Measurements from ENCODE around the gene NLRP8. TPM values are rescaled to one million over a fixed set of nuclear protein-coding genes. Genes with fewer than 3 reads are reported as not detected.
"Not testable (repeated sequence)": the region's sequence is repeated elsewhere in the genome, so short reads cannot be mapped to it uniquely, and the experiment has no call there.

Gene NLRP8
- total and polyA plus RNA-seq, 7 donors, result not detected

- TF ChIP-seq POLR2A (IDR thresholded peaks at IDR 0.05) (no peak), POLR2AphosphoS5 (IDR thresholded peaks at IDR 0.05) (no peak), EP300 (IDR thresholded peaks at IDR 0.05) (no peak)
- TF ChIP-seq, protein P1, sequence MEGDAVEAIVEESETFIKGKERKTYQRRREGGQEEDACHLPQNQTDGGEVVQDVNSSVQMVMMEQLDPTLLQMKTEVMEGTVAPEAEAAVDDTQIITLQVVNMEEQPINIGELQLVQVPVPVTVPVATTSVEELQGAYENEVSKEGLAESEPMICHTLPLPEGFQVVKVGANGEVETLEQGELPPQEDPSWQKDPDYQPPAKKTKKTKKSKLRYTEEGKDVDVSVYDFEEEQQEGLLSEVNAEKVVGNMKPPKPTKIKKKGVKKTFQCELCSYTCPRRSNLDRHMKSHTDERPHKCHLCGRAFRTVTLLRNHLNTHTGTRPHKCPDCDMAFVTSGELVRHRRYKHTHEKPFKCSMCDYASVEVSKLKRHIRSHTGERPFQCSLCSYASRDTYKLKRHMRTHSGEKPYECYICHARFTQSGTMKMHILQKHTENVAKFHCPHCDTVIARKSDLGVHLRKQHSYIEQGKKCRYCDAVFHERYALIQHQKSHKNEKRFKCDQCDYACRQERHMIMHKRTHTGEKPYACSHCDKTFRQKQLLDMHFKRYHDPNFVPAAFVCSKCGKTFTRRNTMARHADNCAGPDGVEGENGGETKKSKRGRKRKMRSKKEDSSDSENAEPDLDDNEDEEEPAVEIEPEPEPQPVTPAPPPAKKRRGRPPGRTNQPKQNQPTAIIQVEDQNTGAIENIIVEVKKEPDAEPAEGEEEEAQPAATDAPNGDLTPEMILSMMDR (IDR thresholded peaks at IDR 0.05), result no peak
- DNase-seq, result no peak
- 93% methylated on average over 11 of the region's 11 CpGs for WGBS, 2 donors
- no peak overlapping the region for H3K4me3 ChIP-seq
- H3K27ac ChIP-seq, result no peak overlapping the region
- no peaks in the 10 kb centered on the region for H3K27me3 ChIP-seq
- no peaks in the 10 kb centered on the region for H3K4me1 ChIP-seq
- no peaks in the 10 kb centered on the region for H3K36me3 ChIP-seq
- peaks cover 0 to 7% (median 0%) of the 10 kb centered on the region in 4 donors for H3K9me3 ChIP-seq
- intact Hi-C loops (cut with DNase I), result no loop called here
These were observed 7.3 kb upstream of the NLRP8 start for GRCh38 chr19:55940306-55940705.

GRCh38 chr19:55950566-55950965 is 2.9 kb downstream of the NLRP8 start:
- H3K27ac ChIP-seq; intact Hi-C loops (cut with DNase I); H3K27me3 ChIP-seq: not testable (repeated sequence)

GRCh38 chr19:55956431-55956830 is 8.8 kb downstream of the NLRP8 start:
- WGBS, 2 donors, result 76 to 86% methylated on average over 7 of the region's 7 CpGs
- no peaks in the 10 kb centered on the region for H3K36me3 ChIP-seq
- no peak for DNase-seq
- intact Hi-C loops (cut with DNase I), result no loop called here
- H3K4me3 ChIP-seq, result no peak overlapping the region
- TF ChIP-seq EP300 (IDR thresholded peaks at IDR 0.05), result no peak
- H3K27ac ChIP-seq, result no peak overlapping the region
- no peaks in the 10 kb centered on the region for H3K9me3 ChIP-seq
- no peaks in the 10 kb centered on the region for H3K4me1 ChIP-seq
- H3K27me3 ChIP-seq, result no peaks in the 10 kb centered on the region

More at GRCh38 chr19:55950566-55950965, 2.9 kb downstream of the NLRP8 start:
- 91 to 93% methylated on average over 19 of the region's 19 CpGs for WGBS, 2 donors
- not testable (repeated sequence) for H3K36me3 ChIP-seq, H3K4me3 ChIP-seq, H3K4me1 ChIP-seq, H3K9me3 ChIP-seq, DNase-seq

DNA sequence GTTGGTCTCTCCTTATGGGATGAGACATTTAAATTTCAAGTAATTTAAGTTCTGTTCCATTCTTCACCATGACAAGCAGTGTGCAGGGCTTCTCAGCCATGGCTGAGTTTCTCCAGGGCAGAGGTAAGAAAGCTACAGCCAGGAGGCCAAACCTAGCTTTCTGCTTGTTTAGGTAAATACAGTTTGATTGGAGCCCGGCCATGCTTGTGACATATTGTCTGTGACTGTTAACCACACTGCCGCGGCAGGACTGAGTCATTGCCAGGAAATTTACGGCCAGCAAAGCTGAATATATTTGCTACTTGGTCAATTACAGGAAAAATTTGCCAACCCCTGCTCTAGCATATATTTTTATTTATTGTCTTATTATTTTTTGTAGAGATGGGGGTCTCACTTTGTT is 10.7 kb downstream of the NLRP8 start:
- H3K27ac ChIP-seq, result no peak overlapping the region
- TF ChIP-seq POLR2AphosphoS5 (IDR thresholded peaks at IDR 0.05) (no peak), EP300 (IDR thresholded peaks at IDR 0.05) (no peak), POLR2A (IDR thresholded peaks at IDR 0.05) (no peak)
- TF ChIP-seq, protein P1 (IDR thresholded peaks at IDR 0.05), result no peak
- no peaks in the 10 kb centered on the region for H3K27me3 ChIP-seq
- 29 to 53% methylated on average over 4 of the region's 4 CpGs for WGBS, 2 donors
- no peak for DNase-seq
- no peaks in the 10 kb centered on the region for H3K36me3 ChIP-seq
- H3K4me3 ChIP-seq, result no peak overlapping the region
- H3K4me1 ChIP-seq, result no peaks in the 10 kb centered on the region
- no peaks in the 10 kb centered on the region for H3K9me3 ChIP-seq
- intact Hi-C loops (cut with DNase I), result no loop called here

DNA sequence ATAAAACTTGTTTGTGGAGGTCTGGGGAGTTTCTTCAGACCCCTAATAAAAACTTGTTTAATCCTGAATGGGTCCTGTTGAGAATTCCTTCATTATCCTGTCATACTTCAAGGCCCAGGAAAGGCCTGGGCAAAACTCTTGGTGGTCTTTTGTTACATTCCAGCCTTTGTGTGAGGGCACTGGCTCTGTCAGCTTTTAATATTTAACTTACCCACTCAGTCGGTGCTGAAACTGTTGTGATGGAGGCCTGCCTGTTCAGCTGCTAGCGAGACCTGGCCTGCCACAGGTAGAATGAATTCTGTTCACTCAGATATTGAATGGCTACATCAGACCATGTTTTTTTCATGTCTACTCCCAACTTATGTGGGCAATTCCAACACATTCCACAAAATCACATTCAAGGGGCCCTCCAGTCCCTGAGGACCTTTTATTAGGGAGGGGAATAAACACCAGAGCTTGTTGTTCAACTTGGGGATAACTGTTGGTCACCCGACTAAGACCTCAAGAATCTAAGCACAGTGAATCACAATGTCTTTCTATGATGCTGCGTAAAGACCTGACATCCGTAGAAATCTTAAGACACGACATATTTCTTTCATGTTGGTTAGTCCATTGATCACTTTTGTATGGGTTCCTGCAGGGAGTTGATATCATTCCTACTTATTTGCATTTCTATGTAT is 12.5 kb downstream of the NLRP8 start:
- Histone ChIP-seq H3K27me3 (no peaks in the 10 kb centered on the region), H3K4me3 (no peak overlapping the region), H3K36me3 (no peaks in the 10 kb centered on the region), H3K9me3 (no peaks in the 10 kb centered on the region), H3K4me1 (no peaks in the 10 kb centered on the region), H3K27ac (no peak overlapping the region)
- intact Hi-C loops (cut with DNase I), result no loop called here
- DNase-seq, result no peak
- TF ChIP-seq EP300 (IDR thresholded peaks at IDR 0.05) (no peak), POLR2AphosphoS5 (IDR thresholded peaks at IDR 0.05) (no peak), POLR2A (IDR thresholded peaks at IDR 0.05) (no peak)
- TF ChIP-seq, protein P1 (IDR thresholded peaks at IDR 0.05), result no peak
- 79 to 87% methylated on average over 6 of the region's 6 CpGs for WGBS, 2 donors

- H3K4me3 ChIP-seq, result no peak overlapping the region
- H3K27me3 ChIP-seq, result no peaks in the 10 kb centered on the region
- no peak overlapping the region for H3K27ac ChIP-seq
- TF ChIP-seq POLR2A (IDR thresholded peaks at IDR 0.05) (no peak), EP300 (IDR thresholded peaks at IDR 0.05) (no peak), POLR2AphosphoS5 (IDR thresholded peaks at IDR 0.05) (no peak)
- TF ChIP-seq, protein P1 (IDR thresholded peaks at IDR 0.05), result no peak
- intact Hi-C loops (cut with DNase I), result no loop called here
- no peak for DNase-seq
- no peaks in the 10 kb centered on the region for H3K36me3 ChIP-seq
- H3K9me3 ChIP-seq, result no peaks in the 10 kb centered on the region
- WGBS, 2 donors, result 93 to 94% methylated on average over 10 of the region's 10 CpGs
- H3K4me1 ChIP-seq, result no peaks in the 10 kb centered on the region
These were observed 14.6 kb downstream of the NLRP8 start for GRCh38 chr19:55962186-55962585.
